Ishikawa (cell line): ENCODE results near the gene SDK1.

Experiments
- CEBPB ChIP-seq: IDR thresholded peaks from 2 replicates; pipeline ENCODE4 v1.6.1; 2012
- TF ChIP-seq, protein P1 (sequence below): IDR thresholded peaks from 2 replicates; pipeline ENCODE4 v1.6.1; 2012; ENCODE audit warnings: low read depth, mild to moderate bottlenecking

DNA sequence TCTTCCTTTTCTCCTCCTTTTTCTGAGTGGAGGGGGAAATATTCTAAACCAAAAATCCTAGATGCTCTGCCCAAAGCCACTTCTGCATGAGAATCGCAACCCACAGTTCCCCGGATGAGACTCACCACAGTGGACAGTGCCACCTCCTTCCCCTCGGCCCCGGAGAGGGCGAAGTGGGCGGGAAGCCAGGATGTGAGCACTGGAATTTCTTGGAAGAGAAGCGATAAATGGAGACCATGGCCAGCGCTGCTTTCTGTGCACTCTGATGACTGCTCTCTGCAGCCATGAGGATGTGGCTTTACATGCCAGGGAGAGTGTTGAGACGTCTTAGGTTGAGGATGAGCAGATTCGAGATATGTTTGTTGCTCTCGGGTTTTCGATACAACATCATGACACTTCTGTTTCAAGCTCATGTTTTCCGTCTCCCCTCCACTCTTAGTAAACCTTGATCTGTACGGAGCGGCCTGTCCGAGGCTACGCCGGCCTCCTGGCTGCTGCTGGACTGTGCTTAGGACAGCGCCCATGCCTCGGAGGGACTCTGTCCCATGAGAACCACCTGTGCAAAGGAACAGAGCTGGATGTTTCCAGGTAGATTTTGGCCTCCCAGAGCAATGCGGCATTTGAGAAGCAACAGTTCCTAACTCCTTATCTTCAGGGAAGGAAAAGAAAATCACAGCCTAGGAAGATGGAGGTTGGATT, 966.4 kb downstream of the SDK1 start:
- TF ChIP-seq, protein P1, sequence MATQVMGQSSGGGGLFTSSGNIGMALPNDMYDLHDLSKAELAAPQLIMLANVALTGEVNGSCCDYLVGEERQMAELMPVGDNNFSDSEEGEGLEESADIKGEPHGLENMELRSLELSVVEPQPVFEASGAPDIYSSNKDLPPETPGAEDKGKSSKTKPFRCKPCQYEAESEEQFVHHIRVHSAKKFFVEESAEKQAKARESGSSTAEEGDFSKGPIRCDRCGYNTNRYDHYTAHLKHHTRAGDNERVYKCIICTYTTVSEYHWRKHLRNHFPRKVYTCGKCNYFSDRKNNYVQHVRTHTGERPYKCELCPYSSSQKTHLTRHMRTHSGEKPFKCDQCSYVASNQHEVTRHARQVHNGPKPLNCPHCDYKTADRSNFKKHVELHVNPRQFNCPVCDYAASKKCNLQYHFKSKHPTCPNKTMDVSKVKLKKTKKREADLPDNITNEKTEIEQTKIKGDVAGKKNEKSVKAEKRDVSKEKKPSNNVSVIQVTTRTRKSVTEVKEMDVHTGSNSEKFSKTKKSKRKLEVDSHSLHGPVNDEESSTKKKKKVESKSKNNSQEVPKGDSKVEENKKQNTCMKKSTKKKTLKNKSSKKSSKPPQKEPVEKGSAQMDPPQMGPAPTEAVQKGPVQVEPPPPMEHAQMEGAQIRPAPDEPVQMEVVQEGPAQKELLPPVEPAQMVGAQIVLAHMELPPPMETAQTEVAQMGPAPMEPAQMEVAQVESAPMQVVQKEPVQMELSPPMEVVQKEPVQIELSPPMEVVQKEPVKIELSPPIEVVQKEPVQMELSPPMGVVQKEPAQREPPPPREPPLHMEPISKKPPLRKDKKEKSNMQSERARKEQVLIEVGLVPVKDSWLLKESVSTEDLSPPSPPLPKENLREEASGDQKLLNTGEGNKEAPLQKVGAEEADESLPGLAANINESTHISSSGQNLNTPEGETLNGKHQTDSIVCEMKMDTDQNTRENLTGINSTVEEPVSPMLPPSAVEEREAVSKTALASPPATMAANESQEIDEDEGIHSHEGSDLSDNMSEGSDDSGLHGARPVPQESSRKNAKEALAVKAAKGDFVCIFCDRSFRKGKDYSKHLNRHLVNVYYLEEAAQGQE = no peak
- TF ChIP-seq CEBPB = no peak
